ENCODE results near the gene RSU1.
"Not testable (repeated sequence)": the region's sequence is repeated elsewhere in the genome, so short reads cannot be mapped to it uniquely, and the experiment has no call there.

Gene RSU1

GRCh38 chr10:16817125-16818019 lies at the start of gene RSU1:
TSS of gene RSU1 (minus strand) at chr10:16817424. CDS start at chr10:16817081, 343 bp downstream.
- DNase-seq (ENCODE audit: low read depth): peak; percentile 100

GRCh38 chr10:16866541-16867275 lies 49.5 kb upstream of the RSU1 start:
- no peak for DNase-seq (ENCODE audit: low read depth)

GRCh38 chr10:16865766-16866165 lies 48.5 kb upstream of the RSU1 start:
- DNase-seq (ENCODE audit: low read depth): no peak

- DNase-seq (ENCODE audit: low read depth): no peak
Observed at GRCh38 chr10:16863766-16864165, 46.5 kb upstream of the RSU1 start.

- DNase-seq (ENCODE audit: low read depth): no peak
Observed at GRCh38 chr10:16857419-16857818, 40.2 kb upstream of the RSU1 start.

GRCh38 chr10:16856567-16856966 lies 39.3 kb upstream of the RSU1 start:
- no peak for DNase-seq (ENCODE audit: low read depth)

- DNase-seq (ENCODE audit: low read depth): no peak
Observed at GRCh38 chr10:16856092-16856491, 38.9 kb upstream of the RSU1 start.

- DNase-seq (ENCODE audit: low read depth): no peak
Observed at GRCh38 chr10:16854623-16855022, 37.4 kb upstream of the RSU1 start.

- no peak for DNase-seq (ENCODE audit: low read depth)
Observed at GRCh38 chr10:16853809-16854208, 36.6 kb upstream of the RSU1 start.

- no peak for DNase-seq (ENCODE audit: low read depth)
Observed at GRCh38 chr10:16853201-16853600, 36.0 kb upstream of the RSU1 start.

GRCh38 chr10:16852624-16853023 lies 35.4 kb upstream of the RSU1 start:
- no peak for DNase-seq (ENCODE audit: low read depth)

GRCh38 chr10:16848562-16849154 lies 31.4 kb upstream of the RSU1 start:
- no peak for DNase-seq (ENCODE audit: low read depth)

GRCh38 chr10:16847644-16848043 lies 30.4 kb upstream of the RSU1 start:
- DNase-seq (ENCODE audit: low read depth): no peak

GRCh38 chr10:16845248-16845647 lies 28.0 kb upstream of the RSU1 start:
- no peak for DNase-seq (ENCODE audit: low read depth)

GRCh38 chr10:16843252-16843870 lies 26.1 kb upstream of the RSU1 start:
- DNase-seq (ENCODE audit: low read depth): no peak

GRCh38 chr10:16835228-16835627 lies 18.0 kb upstream of the RSU1 start:
- DNase-seq (ENCODE audit: low read depth): no peak

GRCh38 chr10:16832351-16833080 lies 15.3 kb upstream of the RSU1 start:
- no peak for DNase-seq (ENCODE audit: low read depth)

- no peak for DNase-seq (ENCODE audit: low read depth)
Observed at GRCh38 chr10:16828701-16829175, 11.5 kb upstream of the RSU1 start.

GRCh38 chr10:16828114-16828568 lies 10.9 kb upstream of the RSU1 start:
- DNase-seq (ENCODE audit: low read depth): peak; percentile 15

GRCh38 chr10:16827474-16827873 lies 10.2 kb upstream of the RSU1 start:
- DNase-seq (ENCODE audit: low read depth): not testable (repeated sequence)

- no peak for DNase-seq (ENCODE audit: low read depth)
Observed at GRCh38 chr10:16822726-16823360, 5.6 kb upstream of the RSU1 start.
